K562 (cell line): ENCODE data around the gene CBS. TPM values are rescaled to one million over a fixed set of nuclear protein-coding genes. Genes with fewer than 3 reads are reported as not detected.

Experiments
- AFF1 ChIP-seq, 2 experiments: fragments of 450-650 bp; IDR thresholded peaks; 2 replicates each; pipeline ENCODE4 v1.6.1; 2018; ENCODE audit warnings: mild to moderate bottlenecking in 2 of 2, low read depth in 1 of 2; ENCODE audit not compliant: partially characterized antibody in 2 of 2
- CTBP1 ChIP-seq: fragments of 450-650 bp; IDR thresholded peaks from 2 replicates; pipeline ENCODE4 v1.6.1; 2016; ENCODE audit warnings: borderline replicate concordance
- ETV5 ChIP-seq: sonication (generic); formaldehyde crosslinking; IDR thresholded peaks from 2 replicates; pipeline ENCODE4 v1.4.0; 2020; ENCODE audit warnings: low read depth, mild to moderate bottlenecking, missing genetic modification reagents
- RBM25 ChIP-seq: fragments of 200-400 bp; formaldehyde crosslinking; IDR thresholded peaks from 2 replicates; pipeline ENCODE4 v1.6.1; 2018; ENCODE audit warnings: low read length, low read depth, moderate library complexity; ENCODE audit not compliant: severe bottlenecking
- ZNF133 ChIP-seq: fragments of 250-450 bp; sonication (Bioruptor Pico); IDR thresholded peaks from 2 replicates; pipeline ENCODE4 v1.4.0; 2020; ENCODE audit warnings: mild to moderate bottlenecking
- ZNF232 ChIP-seq: sonication (generic); formaldehyde crosslinking; IDR thresholded peaks from 2 replicates; pipeline ENCODE4 v1.8.0; 2022; ENCODE audit warnings: mild to moderate bottlenecking, missing genetic modification reagents
- polyA plus RNA-seq, 8 experiments: library from polyadenylated mRNA; depleted of rRNA in 4 of 8; stranded (reverse) in 5 of 8; unstranded in 3 of 8; fragments of >200 nt; fragmentation: Nextera tagmentation in 2 of 8; fragmentation: Illumina TruSeq in 1 of 8; extraction: Ambion mirVana in 2 of 8; extraction: Trizol in 1 of 8; gene quantifications; 2 replicates each; pipeline versions ENCODE4 v1.2.1 to v1.2.3, GENCODE V29; 2011 to 2014; ENCODE audit warnings: inconsistent platforms in 1 of 8, missing spikeins in 1 of 8
- total RNA-seq, 7 experiments: library from RNA; depleted of rRNA in 6 of 7; stranded (reverse); fragments of >200 nt in 6 of 7; fragmentation: Illumina TruSeq in 2 of 7; extraction: Trizol in 2 of 7; gene quantifications; 2 replicates each; pipeline versions ENCODE4 v1.2.1 to v1.2.3, GENCODE V29; 2011 to 2021; ENCODE audit warnings: low replicate concordance in 1 of 7

Gene CBS
- total and polyA plus RNA-seq, 9 of the 15 experiments (the other 6 are each of a cell fraction or from before 2014, with no cell fraction given), result 4.6 to 472 (median 152) TPM

DNA sequence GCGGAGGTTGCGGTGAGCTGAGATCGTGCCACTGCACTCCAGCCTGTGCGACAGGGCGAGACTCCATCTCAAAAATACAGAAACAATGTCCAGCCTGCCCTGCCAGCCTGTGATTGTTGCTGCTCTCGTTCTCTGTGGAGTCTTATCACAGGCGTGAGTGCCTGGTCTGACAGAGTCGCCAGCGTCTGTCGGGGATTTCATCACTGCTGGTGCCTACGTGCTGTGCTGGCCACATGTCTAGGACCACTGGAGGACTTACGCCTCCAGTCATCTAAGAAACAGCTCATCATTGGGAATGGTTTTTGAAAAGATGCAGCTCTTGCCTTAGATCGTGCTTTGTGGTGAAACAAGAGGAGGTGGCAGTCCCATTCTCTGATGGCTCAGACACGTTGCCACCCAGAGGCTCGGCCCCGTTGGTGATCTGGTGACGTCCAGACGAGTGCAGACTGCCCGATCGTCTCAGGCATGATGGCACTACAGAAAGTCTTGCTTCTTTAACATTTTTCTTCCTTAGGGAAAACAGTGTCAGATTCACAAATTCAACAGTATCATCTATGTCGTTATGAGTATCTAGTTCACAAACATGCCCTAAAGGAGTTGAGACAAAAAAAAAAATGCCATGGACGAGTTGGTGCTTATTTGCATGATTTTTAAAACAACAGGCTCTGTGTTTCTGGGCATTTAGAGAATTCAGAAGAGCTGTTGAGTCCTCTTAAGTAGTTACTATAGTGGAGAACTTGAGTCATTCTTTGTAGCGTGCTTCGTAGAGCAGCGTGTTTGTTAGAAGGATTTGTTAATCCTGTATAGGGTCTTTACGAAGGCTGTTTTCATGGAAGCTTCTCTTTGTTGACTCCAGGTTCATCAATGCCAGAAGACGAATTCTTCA lies 47.5 kb downstream of the CBS start (continued):
- TF ChIP-seq AFF1 (IDR thresholded peaks at IDR 0.05; ENCODE audit: low read depth in 1 of 2, partially characterized antibody in 2 of 2) (no peak), CTBP1 (no peak), ZNF133 (no peak), ETV5 (CRISPR knock-in tag) (no peak), RBM25 (no peak), ZNF232 (CRISPR knock-in tag) (no peak)
